ENCODE data around the gene ABHD16B. TPM values are rescaled to one million over a fixed set of nuclear protein-coding genes. Genes with fewer than 3 reads are reported as not detected.
"Not testable (repeated sequence)": the region's sequence is repeated elsewhere in the genome, so short reads cannot be mapped to it uniquely, and the experiment has no call there.

Gene ABHD16B
- total RNA-seq, 1 experiment from 2014 or later, result not detected

- no peak for DNase-seq (ENCODE audit: low read depth)
These were observed 26.8 kb upstream of the ABHD16B start for GRCh38 chr20:63834491-63834880.

- peak; percentile 89 for DNase-seq (ENCODE audit: low read depth)
These were observed 26.1 kb upstream of the ABHD16B start for GRCh38 chr20:63835021-63835858.

- no peak for DNase-seq (ENCODE audit: low read depth)
These were observed 24.6 kb upstream of the ABHD16B start for GRCh38 chr20:63836458-63837344.

- DNase-seq (ENCODE audit: low read depth), result no peak
These were observed 23.8 kb upstream of the ABHD16B start for GRCh38 chr20:63837479-63837878.

GRCh38 chr20:63839620-63840019 lies 21.7 kb upstream of the ABHD16B start:
- DNase-seq (ENCODE audit: low read depth), result no peak

GRCh38 chr20:63840405-63840828 lies 20.9 kb upstream of the ABHD16B start:
- DNase-seq (ENCODE audit: low read depth), result no peak

- no peak for DNase-seq (ENCODE audit: low read depth)
These were observed 19.0 kb upstream of the ABHD16B start for GRCh38 chr20:63842258-63842657.

- no peak for DNase-seq (ENCODE audit: low read depth)
These were observed 18.1 kb upstream of the ABHD16B start for GRCh38 chr20:63843222-63843621.

GRCh38 chr20:63843778-63844177 lies 17.5 kb upstream of the ABHD16B start:
- DNase-seq (ENCODE audit: low read depth), result no peak

- DNase-seq (ENCODE audit: low read depth), result no peak
These were observed 16.7 kb upstream of the ABHD16B start for GRCh38 chr20:63844511-63844991.

- DNase-seq (ENCODE audit: low read depth), result peak; percentile 19
These were observed 15.0 kb upstream of the ABHD16B start for GRCh38 chr20:63846128-63846771.

GRCh38 chr20:63846888-63847236 lies 14.4 kb upstream of the ABHD16B start:
- no peak for DNase-seq (ENCODE audit: low read depth)

GRCh38 chr20:63847237-63848002 lies 13.9 kb upstream of the ABHD16B start:
- no peak for DNase-seq (ENCODE audit: low read depth)

GRCh38 chr20:63848003-63848911 lies 13.0 kb upstream of the ABHD16B start:
- no peak for DNase-seq (ENCODE audit: low read depth)

GRCh38 chr20:63850689-63851547 lies 10.4 kb upstream of the ABHD16B start:
- no peak for DNase-seq (ENCODE audit: low read depth)

GRCh38 chr20:63851548-63851943 lies 9.8 kb upstream of the ABHD16B start:
- DNase-seq (ENCODE audit: low read depth), result not testable (repeated sequence)

- not testable (repeated sequence) for DNase-seq (ENCODE audit: low read depth)
These were observed 7.6 kb upstream of the ABHD16B start for GRCh38 chr20:63853733-63854068.

GRCh38 chr20:63854069-63854765 lies 7.1 kb upstream of the ABHD16B start:
- DNase-seq (ENCODE audit: low read depth), result no peak
